ENCODE results near the gene NSMF. TPM values are rescaled to one million over a fixed set of nuclear protein-coding genes. Genes with fewer than 3 reads are reported as not detected.

NSMF gene
- total and polyA plus RNA-seq, 4 donors = 13.8 to 39.8 (median 30.1) TPM

DNA sequence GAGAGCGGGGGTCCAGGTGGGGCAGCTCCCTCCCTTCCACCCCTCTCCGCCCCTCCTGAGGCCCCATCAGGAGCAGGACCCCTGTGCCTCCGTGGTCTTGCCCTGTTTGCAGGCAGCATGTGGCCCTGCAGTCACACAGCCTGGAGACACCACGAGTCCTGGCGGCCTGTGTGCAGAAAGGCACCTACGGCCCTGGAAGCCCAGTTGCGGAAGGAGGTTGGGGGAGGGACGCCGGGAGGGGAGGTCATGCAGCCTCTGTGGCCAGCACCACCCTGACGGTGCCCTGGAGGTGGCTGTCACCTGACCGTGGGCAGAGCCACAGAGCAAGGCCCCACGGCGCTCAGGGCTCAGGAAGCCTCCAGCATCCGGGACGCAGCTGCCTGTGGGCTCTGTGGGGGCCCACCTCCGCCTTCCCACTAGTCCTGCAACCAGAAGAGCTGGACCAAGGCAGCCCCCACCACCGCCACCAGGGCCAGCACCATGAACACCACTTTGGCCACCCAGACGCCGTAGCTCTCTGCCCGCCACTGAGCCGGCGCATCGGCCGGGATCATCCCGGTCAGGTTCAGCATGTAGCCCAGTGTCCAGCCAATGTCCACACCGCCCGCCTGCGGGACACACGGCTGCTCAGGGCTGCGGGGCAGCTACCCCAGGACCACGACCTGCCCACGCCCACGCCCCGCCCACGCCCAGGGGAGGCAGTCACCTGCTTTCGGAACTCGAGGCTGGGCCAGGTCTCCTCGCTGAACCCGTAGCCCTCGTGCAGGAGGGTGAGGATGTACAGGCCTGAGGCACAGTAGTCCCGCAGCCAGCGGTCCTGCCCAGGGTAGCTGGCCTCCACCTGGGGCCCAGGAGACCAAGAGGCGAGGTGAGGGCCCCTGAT, 24.4 kb downstream of the NSMF start:
- H3K27me3 ChIP-seq (ENCODE audit: control insufficient read depth in 3 of 3, insufficient read depth in 3 of 3, low read length in 2 of 3) = no peaks in the 10 kb centered on the region
- H3K27ac ChIP-seq (ENCODE audit: low read depth in 1 of 2, low read length in 1 of 2) = no peak overlapping the region
- no peak overlapping the region for H3K4me3 ChIP-seq
- no peak overlapping the region for H3K9ac ChIP-seq (ENCODE audit: insufficient read depth in 1 of 2, low read length in 2 of 2)
- no peaks in the 10 kb centered on the region for H3K36me3 ChIP-seq (ENCODE audit: control insufficient read depth in 4 of 4, insufficient read depth in 4 of 4, low read length in 4 of 4)
- WGBS, 2 donors = 70 to 81% methylated on average over 41 to 43 of the region's 43 CpGs
- peaks cover 0 to 8% (median 0%) of the 10 kb centered on the region in 5 donors for H3K4me1 ChIP-seq (ENCODE audit: control insufficient read depth in 5 of 5, insufficient read depth in 5 of 5, low read length in 5 of 5)
- DNase-seq (no peak), ATAC-seq (ENCODE audit: insufficient read depth, low FRiP score) (no peak)
- H3K9me3 ChIP-seq (ENCODE audit: control insufficient read depth in 4 of 4, insufficient read depth in 3 of 4, low read length in 3 of 4) = no peaks in the 10 kb centered on the region
- TF ChIP-seq, protein P1, sequence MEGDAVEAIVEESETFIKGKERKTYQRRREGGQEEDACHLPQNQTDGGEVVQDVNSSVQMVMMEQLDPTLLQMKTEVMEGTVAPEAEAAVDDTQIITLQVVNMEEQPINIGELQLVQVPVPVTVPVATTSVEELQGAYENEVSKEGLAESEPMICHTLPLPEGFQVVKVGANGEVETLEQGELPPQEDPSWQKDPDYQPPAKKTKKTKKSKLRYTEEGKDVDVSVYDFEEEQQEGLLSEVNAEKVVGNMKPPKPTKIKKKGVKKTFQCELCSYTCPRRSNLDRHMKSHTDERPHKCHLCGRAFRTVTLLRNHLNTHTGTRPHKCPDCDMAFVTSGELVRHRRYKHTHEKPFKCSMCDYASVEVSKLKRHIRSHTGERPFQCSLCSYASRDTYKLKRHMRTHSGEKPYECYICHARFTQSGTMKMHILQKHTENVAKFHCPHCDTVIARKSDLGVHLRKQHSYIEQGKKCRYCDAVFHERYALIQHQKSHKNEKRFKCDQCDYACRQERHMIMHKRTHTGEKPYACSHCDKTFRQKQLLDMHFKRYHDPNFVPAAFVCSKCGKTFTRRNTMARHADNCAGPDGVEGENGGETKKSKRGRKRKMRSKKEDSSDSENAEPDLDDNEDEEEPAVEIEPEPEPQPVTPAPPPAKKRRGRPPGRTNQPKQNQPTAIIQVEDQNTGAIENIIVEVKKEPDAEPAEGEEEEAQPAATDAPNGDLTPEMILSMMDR (IDR thresholded peaks at IDR 0.05; ENCODE audit: control extremely low read depth, extremely low read depth) = no peak

DNA sequence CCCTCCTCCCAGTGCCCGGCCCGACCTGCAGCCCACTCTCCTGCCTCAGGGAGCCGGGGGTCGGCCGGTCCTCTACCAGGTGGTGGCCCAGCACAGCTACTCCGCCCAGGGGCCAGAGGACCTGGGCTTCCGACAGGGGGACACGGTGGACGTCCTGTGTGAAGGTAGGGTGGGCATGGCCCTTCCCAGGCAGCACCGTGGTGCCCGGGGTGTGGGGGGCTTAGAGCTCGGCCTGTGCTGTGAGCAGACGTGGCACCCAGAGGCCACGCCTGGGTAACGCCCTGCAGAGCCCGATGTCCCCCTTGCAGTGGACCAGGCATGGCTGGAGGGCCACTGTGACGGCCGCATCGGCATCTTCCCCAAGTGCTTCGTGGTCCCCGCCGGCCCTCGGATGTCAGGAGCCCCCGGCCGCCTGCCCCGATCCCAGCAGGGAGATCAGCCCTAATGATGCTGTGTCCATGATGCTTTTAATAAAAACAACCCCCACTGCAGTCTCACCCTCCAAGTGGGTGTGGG, 25.2 kb downstream of the NSMF start:
- TF ChIP-seq, protein P1 (IDR thresholded peaks at IDR 0.05; ENCODE audit: control extremely low read depth, extremely low read depth) = no peak
- no peak for ATAC-seq (ENCODE audit: insufficient read depth, low FRiP score)
- no peak overlapping the region for H3K27ac ChIP-seq (ENCODE audit: low read depth in 1 of 2, low read length in 1 of 2)
- no peak overlapping the region for H3K4me3 ChIP-seq
- no peaks in the 10 kb centered on the region for H3K27me3 ChIP-seq (ENCODE audit: control insufficient read depth in 3 of 3, insufficient read depth in 3 of 3, low read length in 2 of 3)
- no peaks in the 10 kb centered on the region for H3K9me3 ChIP-seq (ENCODE audit: control insufficient read depth in 4 of 4, insufficient read depth in 3 of 4, low read length in 3 of 4)
- H3K36me3 ChIP-seq (ENCODE audit: control insufficient read depth in 4 of 4, insufficient read depth in 4 of 4, low read length in 4 of 4) = no peaks in the 10 kb centered on the region
- DNase-seq = no peak
- H3K9ac ChIP-seq (ENCODE audit: insufficient read depth in 1 of 2, low read length in 2 of 2) = no peak overlapping the region
- H3K4me1 ChIP-seq (ENCODE audit: control insufficient read depth in 5 of 5, insufficient read depth in 5 of 5, low read length in 5 of 5) = peaks cover 0 to 8% (median 0%) of the 10 kb centered on the region in 5 donors
- 90 to 91% methylated on average over 26 of the region's 26 CpGs for WGBS, 2 donors

DNA sequence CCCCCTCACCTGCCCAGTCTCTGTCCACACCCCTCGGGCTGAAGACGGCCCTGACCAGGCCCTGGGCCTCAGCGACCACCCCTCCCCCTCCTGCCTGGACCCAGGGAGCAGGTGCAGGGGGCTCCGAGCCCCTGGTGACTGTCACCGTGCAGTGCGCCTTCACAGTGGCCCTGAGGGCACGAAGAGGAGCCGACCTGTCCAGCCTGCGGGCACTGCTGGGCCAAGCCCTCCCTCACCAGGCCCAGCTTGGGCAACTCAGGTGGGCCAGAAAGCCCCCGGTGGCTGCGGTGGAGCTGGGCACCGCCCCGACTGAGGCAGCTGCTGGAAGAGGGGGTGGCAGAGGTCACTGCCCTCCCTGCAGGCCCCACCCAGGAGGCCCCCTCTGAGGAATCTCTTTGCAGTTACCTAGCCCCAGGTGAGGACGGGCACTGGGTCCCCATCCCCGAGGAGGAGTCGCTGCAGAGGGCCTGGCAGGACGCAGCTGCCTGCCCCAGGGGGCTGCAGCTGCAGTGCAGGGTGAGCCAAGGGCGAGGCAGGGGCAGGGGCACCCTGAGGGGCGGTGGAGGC, 25.7 kb downstream of the NSMF start:
- 87 to 92% methylated on average over 18 to 19 of the region's 19 CpGs for WGBS, 2 donors
- H3K9ac ChIP-seq (ENCODE audit: insufficient read depth in 1 of 2, low read length in 2 of 2) = no peak overlapping the region
- no peak for DNase-seq
- no peaks in the 10 kb centered on the region for H3K27me3 ChIP-seq (ENCODE audit: control insufficient read depth in 3 of 3, insufficient read depth in 3 of 3, low read length in 2 of 3)
- TF ChIP-seq, protein P1 (IDR thresholded peaks at IDR 0.05; ENCODE audit: control extremely low read depth, extremely low read depth) = no peak
- H3K36me3 ChIP-seq (ENCODE audit: control insufficient read depth in 4 of 4, insufficient read depth in 4 of 4, low read length in 4 of 4) = no peaks in the 10 kb centered on the region
- H3K4me1 ChIP-seq (ENCODE audit: control insufficient read depth in 5 of 5, insufficient read depth in 5 of 5, low read length in 5 of 5) = peaks cover 0 to 8% (median 0%) of the 10 kb centered on the region in 5 donors
- no peak overlapping the region for H3K4me3 ChIP-seq
- ATAC-seq (ENCODE audit: insufficient read depth, low FRiP score) = no peak
- H3K27ac ChIP-seq (ENCODE audit: low read depth in 1 of 2, low read length in 1 of 2) = no peak overlapping the region
- H3K9me3 ChIP-seq (ENCODE audit: control insufficient read depth in 4 of 4, insufficient read depth in 3 of 4, low read length in 3 of 4) = no peaks in the 10 kb centered on the region

All from lung (tissue), 12 donors.